ENCODE results near the gene STAP1.
"Not testable (repeated sequence)": the region's sequence is repeated elsewhere in the genome, so short reads cannot be mapped to it uniquely, and the experiment has no call there.

STAP1 gene, protein sequence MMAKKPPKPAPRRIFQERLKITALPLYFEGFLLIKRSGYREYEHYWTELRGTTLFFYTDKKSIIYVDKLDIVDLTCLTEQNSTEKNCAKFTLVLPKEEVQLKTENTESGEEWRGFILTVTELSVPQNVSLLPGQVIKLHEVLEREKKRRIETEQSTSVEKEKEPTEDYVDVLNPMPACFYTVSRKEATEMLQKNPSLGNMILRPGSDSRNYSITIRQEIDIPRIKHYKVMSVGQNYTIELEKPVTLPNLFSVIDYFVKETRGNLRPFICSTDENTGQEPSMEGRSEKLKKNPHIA

GRCh38 chr4:67558493-67558892 lies at the start of gene STAP1:
Gene STAP1 (plus strand): TSS chr4:67558727. CDS start chr4:67558810, 83 bp downstream.
- DNase-seq, result no peak

GRCh38 chr4:67512501-67512900 lies 46.0 kb upstream of the STAP1 start:
- DNase-seq, result no peak

GRCh38 chr4:67520141-67520540 lies 38.4 kb upstream of the STAP1 start:
- DNase-seq, result no peak

- no peak for DNase-seq
These were observed 37.0 kb upstream of the STAP1 start for GRCh38 chr4:67521506-67521905.

GRCh38 chr4:67522230-67522629 lies 36.3 kb upstream of the STAP1 start:
- no peak for DNase-seq

DNA sequence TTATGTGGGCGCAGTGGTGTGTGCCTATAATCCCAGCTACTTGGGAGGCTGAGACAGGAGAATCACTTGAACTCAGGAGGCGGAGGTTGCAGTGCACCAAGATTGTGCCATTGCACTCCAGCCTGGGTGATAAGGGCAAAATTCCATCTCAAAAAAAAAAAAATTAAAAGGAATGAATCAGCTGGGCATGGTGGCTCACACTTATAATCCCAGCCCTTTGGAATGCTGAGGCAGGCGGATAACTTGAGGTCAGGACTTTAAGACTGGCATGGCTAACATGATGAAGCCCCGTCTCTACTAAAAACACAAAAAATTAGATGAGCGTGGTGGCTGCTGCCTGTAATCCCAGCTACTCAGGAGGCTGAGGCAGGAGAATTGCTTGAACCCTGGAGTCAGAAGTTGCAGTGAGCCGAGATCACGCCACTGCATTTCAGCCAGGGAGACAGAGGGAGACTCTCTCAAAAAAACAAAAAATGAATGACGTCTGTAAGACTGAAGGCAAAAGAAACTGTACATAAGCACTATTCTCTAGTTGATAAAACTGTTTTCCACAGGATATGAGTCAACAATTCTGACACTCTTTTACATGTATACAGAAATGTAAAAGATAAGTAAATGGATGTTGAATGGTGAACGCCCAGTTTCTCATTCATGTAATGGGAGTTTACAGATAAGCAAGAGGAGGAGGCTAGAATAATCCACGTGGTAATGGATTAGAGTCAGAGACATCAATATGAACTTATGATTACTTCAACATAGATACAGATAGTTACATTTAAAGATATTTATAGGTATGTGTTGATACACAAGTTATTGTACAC lies 35.5 kb upstream of the STAP1 start:
- no peak for DNase-seq

GRCh38 chr4:67524140-67524539 lies 34.4 kb upstream of the STAP1 start:
- DNase-seq, result not testable (repeated sequence)

DNA sequence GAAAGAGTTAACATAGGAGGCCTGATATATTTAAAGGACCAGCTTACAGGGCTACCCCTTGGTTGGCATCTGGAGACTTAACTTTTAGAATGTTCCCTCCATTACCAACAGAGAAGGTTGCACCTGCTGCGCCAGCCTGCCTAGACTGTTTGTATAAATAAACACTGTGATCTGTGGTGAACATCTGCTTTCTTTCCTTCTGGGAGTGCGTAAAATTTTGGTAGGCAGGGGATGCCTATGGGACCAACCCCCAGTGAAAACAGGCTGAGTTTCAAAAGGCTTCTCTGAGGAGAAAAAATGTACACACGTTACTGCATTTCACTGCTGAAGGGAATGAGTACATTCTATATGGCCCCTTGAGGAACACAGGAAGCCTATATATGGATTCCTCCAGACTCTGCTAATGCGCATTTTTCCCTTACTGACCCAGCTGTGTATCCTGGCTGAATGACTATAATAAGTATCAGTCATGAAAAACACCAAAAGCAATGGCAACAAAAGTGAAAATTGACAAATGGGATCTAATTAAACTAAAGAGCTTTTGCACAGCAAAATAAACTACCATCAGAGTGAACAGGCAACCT lies 27.1 kb upstream of the STAP1 start:
- DNase-seq, result peak; percentile 47

DNA sequence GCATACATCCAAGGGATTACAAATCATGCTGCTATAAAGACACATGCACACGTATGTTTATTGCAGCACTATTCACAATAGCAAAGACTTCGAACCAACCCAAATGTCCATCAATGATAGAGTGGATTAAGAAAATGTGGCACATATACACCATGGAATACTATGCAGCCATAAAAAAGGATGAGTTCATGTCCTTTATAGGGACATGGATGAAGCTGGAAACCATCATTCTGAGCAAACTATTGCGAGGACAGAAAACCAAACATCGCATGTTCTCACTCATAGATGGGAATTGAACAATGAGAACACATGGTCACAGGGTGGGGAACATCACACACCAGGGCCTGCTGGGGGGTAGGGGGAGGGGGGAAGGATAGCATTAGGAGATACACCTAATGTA lies 26.1 kb upstream of the STAP1 start:
- not testable (repeated sequence) for DNase-seq

- DNase-seq, result no peak
These were observed 25.4 kb upstream of the STAP1 start for GRCh38 chr4:67533112-67533511.

DNA sequence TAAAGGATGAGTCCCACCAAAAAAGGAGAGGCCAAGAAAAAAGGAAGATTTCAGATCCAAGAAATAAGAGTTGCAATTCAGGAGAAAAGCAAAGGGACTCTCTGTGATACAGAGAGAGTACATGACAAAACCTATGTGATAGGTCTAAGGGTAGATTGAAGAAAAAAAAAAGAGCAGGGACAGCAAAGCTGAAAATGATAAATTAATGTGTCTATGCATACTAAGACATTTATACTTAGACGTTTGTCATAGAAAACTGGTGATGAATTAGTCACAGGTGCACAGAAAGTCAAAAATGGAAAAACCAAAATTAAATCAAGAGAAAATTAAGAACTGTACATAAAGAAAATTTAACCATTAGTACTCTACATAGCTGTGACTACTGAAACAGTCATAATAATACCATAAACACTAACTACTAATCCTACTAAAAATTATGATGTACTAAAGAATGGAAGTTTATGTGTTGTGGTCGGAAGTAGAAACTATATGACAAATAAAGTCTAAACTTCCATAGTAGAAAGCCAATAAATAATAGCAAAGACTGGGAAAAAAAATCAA lies 23.2 kb upstream of the STAP1 start:
- no peak for DNase-seq

GRCh38 chr4:67539830-67540229 lies 18.7 kb upstream of the STAP1 start:
- DNase-seq, result no peak

- DNase-seq, result no peak
These were observed 16.5 kb upstream of the STAP1 start for GRCh38 chr4:67542076-67542475.

DNA sequence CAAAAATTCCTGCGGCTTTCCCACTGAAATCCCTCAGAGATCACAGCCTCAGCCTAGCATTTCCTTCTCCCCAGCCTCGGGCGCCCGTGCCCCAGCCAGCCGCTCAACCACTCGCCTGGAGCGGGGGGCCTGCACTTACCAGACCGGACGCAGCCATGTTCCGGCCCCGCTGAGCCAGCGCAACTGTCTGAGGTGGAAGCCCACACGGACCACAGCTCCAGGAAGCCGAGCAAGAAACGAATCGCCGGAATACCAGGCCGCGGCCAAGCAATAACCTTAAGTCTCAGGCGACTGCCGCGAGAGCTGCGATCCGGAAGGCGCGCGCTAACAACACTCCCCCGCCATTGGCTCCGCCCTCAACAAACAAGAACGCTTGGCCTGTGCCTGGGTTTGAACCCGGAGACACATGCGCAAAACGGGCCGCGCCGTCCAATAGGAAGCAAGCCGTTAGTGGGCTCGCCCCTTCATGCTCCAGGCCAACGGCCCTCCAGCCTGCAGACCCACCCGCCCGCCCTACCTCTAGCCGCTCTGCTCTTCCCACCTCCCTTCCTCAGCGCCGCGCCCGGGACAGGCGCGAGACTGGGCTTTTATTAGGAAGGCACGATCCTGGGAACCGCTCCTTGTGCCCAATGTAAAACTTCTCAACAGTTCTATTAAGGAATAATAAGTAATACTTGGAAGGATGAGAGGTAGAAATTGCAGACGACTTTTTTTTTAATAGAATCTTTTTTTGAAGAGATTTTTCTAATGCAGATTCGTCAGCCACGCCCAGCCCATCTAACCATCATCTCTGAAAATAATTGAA lies 13.1 kb upstream of the STAP1 start, which contains the start of gene CENPC:
Gene CENPC, minus strand, starts transcription at position 305 of the 805 bp plus-strand sequence. Its CDS starts 148 bp downstream, at position 157.
- DNase-seq, result peak; percentile 81

DNA sequence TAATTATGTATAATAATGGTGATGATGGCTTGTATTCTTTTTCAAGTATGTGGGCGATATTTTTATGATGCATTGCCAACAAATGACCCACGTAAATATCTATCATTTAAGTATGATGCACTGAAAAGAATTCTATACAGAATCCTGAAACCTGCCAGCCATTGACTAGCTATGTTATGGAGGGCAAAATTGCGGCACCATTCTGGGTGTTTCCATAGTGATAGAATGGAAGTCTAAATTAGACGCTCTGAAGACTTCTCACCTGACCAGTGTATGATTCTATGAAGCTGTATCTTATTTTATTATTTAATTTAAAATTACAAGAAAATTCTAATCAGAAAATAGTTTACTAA lies 12.5 kb upstream of the STAP1 start:
- no peak for DNase-seq

DNA sequence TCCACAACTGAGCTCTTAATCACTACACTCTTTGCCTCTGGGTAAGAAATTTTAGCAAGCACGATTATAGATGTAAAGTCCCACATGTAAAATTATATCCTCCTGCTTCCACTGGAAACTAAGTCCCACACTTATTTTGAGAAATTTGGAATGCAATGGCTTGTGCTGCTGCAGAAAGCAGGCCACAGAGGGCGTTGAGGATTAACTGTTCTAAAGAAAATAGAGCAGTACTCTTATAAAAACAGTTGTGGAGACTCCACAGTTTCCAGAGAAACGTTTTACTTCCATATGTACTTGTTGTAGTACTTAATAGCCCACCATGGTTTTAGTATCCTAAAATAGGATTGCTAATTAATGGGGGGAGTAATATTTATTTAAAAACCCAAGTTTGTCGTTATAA lies 11.6 kb upstream of the STAP1 start:
- DNase-seq, result no peak

GRCh38 chr4:67549123-67549522 lies 9.4 kb upstream of the STAP1 start:
- DNase-seq, result no peak

GRCh38 chr4:67550451-67550850 lies 8.1 kb upstream of the STAP1 start:
- no peak for DNase-seq

DNA sequence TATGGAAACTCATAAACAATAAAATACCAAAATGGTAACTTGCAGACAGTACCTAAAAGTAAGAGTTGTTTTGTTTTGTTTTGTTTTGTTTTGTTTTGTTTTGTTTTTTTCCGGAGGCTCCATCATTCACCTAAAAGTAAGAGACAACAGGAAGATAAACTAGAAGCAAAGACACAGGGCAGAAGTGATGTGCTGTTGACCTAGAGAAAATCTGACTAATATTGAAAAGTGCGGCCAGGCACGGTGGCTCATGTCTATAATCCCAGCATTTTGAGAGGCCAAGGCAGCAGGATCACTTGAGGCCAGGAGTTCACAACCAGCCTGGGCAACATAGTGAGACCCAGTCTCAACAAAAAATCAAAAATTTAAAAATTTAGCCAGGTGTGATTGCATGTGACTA lies 7.7 kb upstream of the STAP1 start:
- DNase-seq, result no peak

DNA sequence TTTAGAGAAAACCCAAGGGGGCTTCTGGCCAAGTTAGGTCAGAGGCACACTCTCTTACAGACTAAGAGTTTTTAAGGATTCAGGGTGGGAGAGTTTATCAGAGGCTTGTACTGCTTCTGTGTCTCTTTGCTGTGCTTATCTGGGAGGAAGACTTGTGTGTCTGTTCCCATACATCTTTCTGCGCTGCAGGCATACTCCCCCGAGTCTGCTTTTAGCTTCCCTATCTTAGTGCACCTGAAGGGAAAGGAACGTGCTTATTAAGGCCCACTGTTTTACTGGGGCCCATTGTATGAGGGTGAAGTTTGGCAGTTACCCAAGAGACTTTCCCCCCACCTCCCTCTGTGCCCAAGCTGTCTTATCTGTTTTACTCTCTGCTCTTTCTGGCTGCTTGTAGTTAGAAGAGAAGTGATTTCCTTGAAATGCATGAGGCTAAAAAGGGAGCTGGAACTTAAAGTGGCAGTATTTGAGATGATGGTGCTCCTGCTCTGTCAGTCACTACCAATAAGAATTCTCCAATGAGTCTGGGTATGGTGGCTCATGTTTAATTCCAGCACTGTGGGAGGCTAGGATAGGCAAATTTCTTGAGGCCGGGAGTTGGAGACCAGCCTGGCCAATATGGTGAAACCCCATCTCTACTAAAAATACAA lies 6.3 kb upstream of the STAP1 start:
- DNase-seq, result not testable (repeated sequence)

GRCh38 chr4:67554096-67554495 lies 4.4 kb upstream of the STAP1 start:
- DNase-seq, result no peak

DNA sequence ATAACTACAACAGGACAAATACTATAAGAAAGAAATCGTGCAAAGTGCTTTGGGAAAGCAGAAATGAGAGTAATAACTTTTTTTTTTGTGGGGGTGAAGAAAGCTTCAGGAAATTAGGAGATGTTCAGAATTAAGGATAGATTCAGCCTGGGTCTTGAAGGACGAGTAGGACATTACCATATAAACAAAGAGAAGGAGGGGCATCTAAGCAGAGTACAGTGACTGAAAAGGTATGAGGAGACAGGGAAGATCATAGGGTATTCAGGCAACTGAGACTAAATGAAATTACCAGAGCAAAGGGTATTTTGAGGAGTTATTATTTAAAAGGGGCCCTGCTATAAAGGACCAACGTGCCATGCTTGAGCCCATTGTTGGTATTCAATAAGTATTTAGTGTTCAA lies 3.1 kb upstream of the STAP1 start:
- DNase-seq, result no peak
